Testis (tissue), 2 donors: Measurements from ENCODE around the gene LIN28A.

Experiments used
- CTCF ChIP-seq, 3 experiments: fragments of 450-650 bp in 2 of 3; fragments of 200-600 bp in 1 of 3; sonication (generic) in 1 of 3; IDR thresholded peaks; one replicate each; pipeline ENCODE4 v1.5.1; 2016 to 2019; ENCODE audit warnings: antibody characterized with exemption in 3 of 3, mild to moderate bottlenecking in 2 of 3, moderate library complexity in 1 of 3
- POLR2A ChIP-seq: fragments of 450-650 bp; IDR thresholded peaks from one replicate; pipeline ENCODE4 v1.6.1; 2017; ENCODE audit warnings: antibody characterized with exemption, mild to moderate bottlenecking, moderate library complexity

- no peak for TF ChIP-seq CTCF (IDR thresholded peaks at IDR 0.05)
- TF ChIP-seq POLR2A, result no peak
Observed at GRCh38 chr1:26410706-26411623, at the start of gene LIN28A.
